T-helper 1 cell treated with Interleukin-12 subunit alpha and Interleukin-12 subunit beta and Interleukin-4 antibody, amounts not matched to agents 30 μg/mL and 1 μg/mL, for 36 hours (primary cell): ENCODE results near the gene THUMPD3.

ENCODE experiments used
- H3K27ac Mint-ChIP-seq: one replicate; pipeline ENCODE4 v1.8.0; 2021; ENCODE audit warnings: mild to moderate bottlenecking, mixed read lengths
- H3K27me3 Mint-ChIP-seq: one replicate; pipeline ENCODE4 v1.8.0; 2021; ENCODE audit warnings: low read depth, mixed read lengths
- H3K36me3 Mint-ChIP-seq: one replicate; pipeline ENCODE4 v1.8.0; 2021; ENCODE audit warnings: low read depth, mixed read lengths
- H3K4me1 Mint-ChIP-seq: one replicate; pipeline ENCODE4 v1.8.0; 2021; ENCODE audit warnings: low read depth, mixed read lengths
- H3K4me3 Mint-ChIP-seq: one replicate; pipeline ENCODE4 v1.8.0; 2021; ENCODE audit warnings: mild to moderate bottlenecking, moderate library complexity, mixed read lengths
- H3K9me3 Mint-ChIP-seq: one replicate; pipeline ENCODE4 v1.8.0; 2021; ENCODE audit warnings: mixed read lengths

The THUMPD3 gene

GRCh38 chr3:9409981-9410854, 47.4 kb downstream of the THUMPD3 start:
- Mint-ChIP-seq H3K27ac (no peak overlapping the region), H3K36me3 (peaks cover 9% of the 10 kb centered on the region), H3K4me1 (peaks cover 35% of the 10 kb centered on the region), H3K27me3 (no peaks in the 10 kb centered on the region), H3K9me3 (no peaks in the 10 kb centered on the region), H3K4me3 (no peak overlapping the region)

GRCh38 chr3:9411302-9411701, 48.4 kb downstream of the THUMPD3 start:
- Mint-ChIP-seq H3K4me3 (no peak overlapping the region), H3K36me3 (peaks cover 11% of the 10 kb centered on the region), H3K27me3 (no peaks in the 10 kb centered on the region), H3K9me3 (no peaks in the 10 kb centered on the region), H3K4me1 (peaks cover 34% of the 10 kb centered on the region), H3K27ac (no peak overlapping the region)

GRCh38 chr3:9412293-9412692, 49.4 kb downstream of the THUMPD3 start:
- Mint-ChIP-seq H3K4me1 (peaks cover 30% of the 10 kb centered on the region), H3K36me3 (peaks cover 11% of the 10 kb centered on the region), H3K9me3 (no peaks in the 10 kb centered on the region), H3K27ac (no peak overlapping the region), H3K27me3 (no peaks in the 10 kb centered on the region), H3K4me3 (no peak overlapping the region)

GRCh38 chr3:9414826-9415225, 52.0 kb downstream of the THUMPD3 start:
- H3K36me3 Mint-ChIP-seq: peaks cover 7% of the 10 kb centered on the region
- no peaks in the 10 kb centered on the region for H3K9me3 Mint-ChIP-seq

GRCh38 chr3:9415485-9416138, 52.8 kb downstream of the THUMPD3 start:
- Mint-ChIP-seq H3K4me3 (no peak overlapping the region), H3K9me3 (no peaks in the 10 kb centered on the region), H3K4me1 (peaks cover 19% of the 10 kb centered on the region), H3K27ac (no peak overlapping the region), H3K27me3 (no peaks in the 10 kb centered on the region), H3K36me3 (peaks cover 6% of the 10 kb centered on the region)

More at GRCh38 chr3:9414826-9415225, 52.0 kb downstream of the THUMPD3 start:
- Mint-ChIP-seq H3K4me3 (no peak overlapping the region), H3K27me3 (no peaks in the 10 kb centered on the region), H3K27ac (no peak overlapping the region), H3K4me1 (peaks cover 23% of the 10 kb centered on the region)

GRCh38 chr3:9416139-9416780, 53.4 kb downstream of the THUMPD3 start:
- Mint-ChIP-seq H3K4me3 (no peak overlapping the region), H3K27me3 (no peaks in the 10 kb centered on the region), H3K9me3 (no peaks in the 10 kb centered on the region), H3K27ac (no peak overlapping the region), H3K36me3 (peaks cover 8% of the 10 kb centered on the region), H3K4me1 (peaks cover 23% of the 10 kb centered on the region)

GRCh38 chr3:9420850-9421549, 58.1 kb downstream of the THUMPD3 start:
- Mint-ChIP-seq H3K4me3 (no peak overlapping the region), H3K27ac (peak overlapping the region; percentile 62), H3K4me1 (peaks cover 23% of the 10 kb centered on the region)

GRCh38 chr3:9422712-9423424, 60.0 kb downstream of the THUMPD3 start:
- no peaks in the 10 kb centered on the region for H3K9me3 Mint-ChIP-seq
- no peak overlapping the region for H3K4me3 Mint-ChIP-seq
- no peaks in the 10 kb centered on the region for H3K27me3 Mint-ChIP-seq
- H3K36me3 Mint-ChIP-seq: peaks cover 18% of the 10 kb centered on the region
- peak overlapping the region; percentile 62 for H3K27ac Mint-ChIP-seq
- H3K4me1 Mint-ChIP-seq: peaks cover 22% of the 10 kb centered on the region

More at GRCh38 chr3:9420850-9421549, 58.1 kb downstream of the THUMPD3 start:
- Mint-ChIP-seq H3K27me3 (no peaks in the 10 kb centered on the region), H3K36me3 (peaks cover 18% of the 10 kb centered on the region), H3K9me3 (no peaks in the 10 kb centered on the region)

- H3K4me3 Mint-ChIP-seq: no peak overlapping the region
Observed at GRCh38 chr3:9428411-9428810, 65.6 kb downstream of the THUMPD3 start.

GRCh38 chr3:9430733-9431132, 67.9 kb downstream of the THUMPD3 start:
- Mint-ChIP-seq H3K27me3 (no peaks in the 10 kb centered on the region), H3K4me1 (peaks cover 10% of the 10 kb centered on the region), H3K27ac (no peak overlapping the region), H3K36me3 (peaks cover 60% of the 10 kb centered on the region), H3K9me3 (no peaks in the 10 kb centered on the region), H3K4me3 (no peak overlapping the region)

More at GRCh38 chr3:9428411-9428810, 65.6 kb downstream of the THUMPD3 start:
- no peak overlapping the region for H3K27ac Mint-ChIP-seq
- H3K9me3 Mint-ChIP-seq: no peaks in the 10 kb centered on the region
- peaks cover 46% of the 10 kb centered on the region for H3K36me3 Mint-ChIP-seq
- peaks cover 16% of the 10 kb centered on the region for H3K4me1 Mint-ChIP-seq
- H3K27me3 Mint-ChIP-seq: no peaks in the 10 kb centered on the region

- Mint-ChIP-seq H3K27ac (no peak overlapping the region), H3K36me3 (peaks cover 58% of the 10 kb centered on the region), H3K4me1 (peaks cover 12% of the 10 kb centered on the region), H3K4me3 (no peak overlapping the region), H3K27me3 (no peaks in the 10 kb centered on the region), H3K9me3 (no peaks in the 10 kb centered on the region)
Observed at GRCh38 chr3:9433627-9434521, 71.0 kb downstream of the THUMPD3 start.

GRCh38 chr3:9435316-9435715, 72.5 kb downstream of the THUMPD3 start:
- Mint-ChIP-seq H3K4me1 (peaks cover 10% of the 10 kb centered on the region), H3K4me3 (no peak overlapping the region), H3K9me3 (no peaks in the 10 kb centered on the region), H3K36me3 (peaks cover 50% of the 10 kb centered on the region), H3K27me3 (no peaks in the 10 kb centered on the region), H3K27ac (no peak overlapping the region)
